HEK293 (cell line): Measurements from ENCODE around the gene NCOA7.

ENCODE experiments used
- BCL11A ChIP-seq: fragments of 450-650 bp; formaldehyde crosslinking; IDR thresholded peaks from 2 replicates; pipeline ENCODE4 v1.5.1; 2016; ENCODE audit warnings: low read depth, missing biosample characterization, missing genetic modification characterization
- CTCF ChIP-seq: fragments of 450-650 bp; formaldehyde crosslinking; IDR thresholded peaks from 2 replicates; pipeline ENCODE4 v1.5.1; 2016; ENCODE audit warnings: missing biosample characterization, missing genetic modification characterization
- PRDM4 ChIP-seq: fragments of 450-650 bp; formaldehyde crosslinking; IDR thresholded peaks from 2 replicates; pipeline ENCODE4 v1.5.1; 2017; ENCODE audit warnings: missing biosample characterization, missing genetic modification characterization
- YY1 ChIP-seq: fragments of 450-650 bp; formaldehyde crosslinking; IDR thresholded peaks from 2 replicates; pipeline ENCODE4 v1.5.1; 2018; ENCODE audit warnings: missing biosample characterization, missing genetic modification characterization
- ZBTB11 ChIP-seq: fragments of 450-650 bp; formaldehyde crosslinking; conservative IDR thresholded peaks from 2 replicates; pipeline ENCODE4 v1.5.1; 2016; ENCODE audit warnings: low read depth, missing biosample characterization, missing genetic modification characterization
- ZEB2 ChIP-seq: fragments of 450-650 bp; formaldehyde crosslinking; IDR thresholded peaks from 2 replicates; pipeline ENCODE4 v1.5.1; 2016; ENCODE audit warnings: missing biosample characterization, missing genetic modification characterization
- ZNF274 ChIP-seq, 2 experiments: fragments of 200-500 bp in 1 of 2; fragments of 450-650 bp in 1 of 2; sonication (Bioruptor generic) in 1 of 2; formaldehyde crosslinking in 1 of 2; IDR thresholded peaks; 2 replicates each; pipeline versions ENCODE4 v1.5.1 to v1.6.1; 2014 to 2016; ENCODE audit warnings: borderline replicate concordance in 1 of 2, inconsistent platforms in 1 of 2, low read length in 1 of 2, missing biosample characterization in 1 of 2, missing genetic modification characterization in 1 of 2
- ZNF302 ChIP-seq: fragments of 450-650 bp; formaldehyde crosslinking; IDR thresholded peaks from 2 replicates; pipeline ENCODE4 v1.5.1; 2016; ENCODE audit warnings: missing biosample characterization, missing genetic modification characterization, low read depth
- ZNF416 ChIP-seq: fragments of 450-650 bp; formaldehyde crosslinking; IDR thresholded peaks from 2 replicates; pipeline ENCODE4 v1.5.1; 2016; ENCODE audit warnings: missing biosample characterization, missing genetic modification characterization
- ZNF677 ChIP-seq: fragments of 450-650 bp; IDR thresholded peaks from 2 replicates; pipeline ENCODE4 v1.5.0; 2018; ENCODE audit warnings: missing biosample characterization, mild to moderate bottlenecking, missing genetic modification characterization, moderate library complexity
- ZNF76 ChIP-seq: fragments of 450-650 bp; formaldehyde crosslinking; IDR thresholded peaks from 2 replicates; pipeline ENCODE4; 2016; ENCODE audit warnings: low read depth, missing biosample characterization, missing genetic modification characterization, borderline replicate concordance
- ZNF768 ChIP-seq: fragments of 450-650 bp; formaldehyde crosslinking; IDR thresholded peaks from 2 replicates; pipeline ENCODE4 v1.5.1; 2018; ENCODE audit warnings: missing biosample characterization, mild to moderate bottlenecking, missing genetic modification characterization
- ZNF777 ChIP-seq: fragments of 450-650 bp; formaldehyde crosslinking; IDR thresholded peaks from 2 replicates; pipeline ENCODE4 v1.5.1; 2017; ENCODE audit warnings: missing biosample characterization, missing genetic modification characterization, borderline replicate concordance

- no peak for TF ChIP-seq ZNF416 (tag by site-specific recombination)
- TF ChIP-seq ZNF274 (IDR thresholded peaks at IDR 0.05; ENCODE audit: low read length) = no peak
- TF ChIP-seq ZNF274 (tag by site-specific recombination; IDR thresholded peaks at IDR 0.05; ENCODE audit: borderline replicate concordance) = no peak
- TF ChIP-seq PRDM4 (tag by site-specific recombination) = no peak
- TF ChIP-seq ZNF302 (tag by site-specific recombination) = no peak
- TF ChIP-seq ZNF768 (tag by site-specific recombination) = no peak
- TF ChIP-seq CTCF (tag by site-specific recombination) = no peak
- TF ChIP-seq ZNF76 (tag by site-specific recombination) = no peak
- no peak for TF ChIP-seq ZEB2 (tag by site-specific recombination)
- no peak for TF ChIP-seq ZBTB11 (tag by site-specific recombination)
- no peak for TF ChIP-seq YY1
- TF ChIP-seq ZNF677 = no peak
- no peak for TF ChIP-seq BCL11A (tag by site-specific recombination)
- TF ChIP-seq ZNF777 (tag by site-specific recombination) = no peak
Observed at GRCh38 chr6:125818225-125818657, 27.5 kb downstream of the NCOA7 start.
